HFF-Myc (cell line): ENCODE measurements around the gene VANGL2.

Experiments used
- DNase-seq: peaks from one replicate; pipeline ENCODE4 v3.0.0-alpha.2; 2011; ENCODE audit warnings: low read depth; ENCODE audit errors: extremely low read depth
- H3K4me3 ChIP-seq: replicated peaks from 2 replicates; pipeline ENCODE4 v1.5.1; 2011; ENCODE audit warnings: low read depth, mild to moderate bottlenecking, control low read depth, low read length
- CTCF ChIP-seq: IDR thresholded peaks from 2 replicates; pipeline ENCODE4 v1.5.1; 2012; ENCODE audit warnings: mild to moderate bottlenecking, low read depth, low read length, control low read depth; ENCODE audit errors: missing control alignments

Gene VANGL2

GRCh38 chr1:160454371-160455152 lies 54.2 kb downstream of the VANGL2 start:
- DNase-seq: no peak
- TF ChIP-seq CTCF: no peak
- H3K4me3 ChIP-seq: no peak overlapping the region

- DNase-seq: no peak
- H3K4me3 ChIP-seq: no peak overlapping the region
- TF ChIP-seq CTCF: no peak
Observed at GRCh38 chr1:160455153-160455517, 54.8 kb downstream of the VANGL2 start.

- TF ChIP-seq CTCF: no peak
- DNase-seq: no peak
- H3K4me3 ChIP-seq: no peak overlapping the region
Observed at GRCh38 chr1:160459056-160459455, 58.7 kb downstream of the VANGL2 start.

GRCh38 chr1:160459687-160460086 lies 59.3 kb downstream of the VANGL2 start:
- no peak for DNase-seq
- no peak overlapping the region for H3K4me3 ChIP-seq

GRCh38 chr1:160460214-160460642 lies 59.9 kb downstream of the VANGL2 start:
- DNase-seq: no peak
- H3K4me3 ChIP-seq: no peak overlapping the region
- no peak for TF ChIP-seq CTCF

More at GRCh38 chr1:160459687-160460086, 59.3 kb downstream of the VANGL2 start:
- no peak for TF ChIP-seq CTCF

GRCh38 chr1:160460683-160461287 lies 60.4 kb downstream of the VANGL2 start:
- TF ChIP-seq CTCF: no peak
- DNase-seq: no peak
- no peak overlapping the region for H3K4me3 ChIP-seq
